GM12891 (cell line): Measurements from ENCODE around the gene CABP7.

Experiments used
- DNase-seq: peaks from one replicate; pipeline ENCODE4 v3.0.0; 2011; ENCODE audit warnings: low spot score; ENCODE audit not compliant: insufficient read length
- FAIRE-seq: peaks from 2 replicates; lab custom pipeline; 2011; peaks lifted over from hg19 to GRCh38; lab: Jason Lieb, UNC
- PAX5 ChIP-seq: IDR thresholded peaks from 2 replicates; pipeline ENCODE4 v1.6.1; 2011; ENCODE audit warnings: low read length, moderate library complexity, mild to moderate bottlenecking; ENCODE audit not compliant: insufficient read depth, severe bottlenecking
- POLR2A ChIP-seq: IDR thresholded peaks from 2 replicates; pipeline ENCODE4 v1.6.1; 2011; ENCODE audit warnings: low read depth, low read length, control low read depth
- POLR2AphosphoS5 ChIP-seq: IDR thresholded peaks from 2 replicates; pipeline ENCODE4 v1.6.1; 2011; ENCODE audit warnings: low read depth, low read length, control low read depth
- POU2F2 ChIP-seq: IDR thresholded peaks from 2 replicates; pipeline ENCODE4 v1.6.1; 2011; ENCODE audit warnings: low read depth, mild to moderate bottlenecking, control low read depth, low read length, moderate library complexity
- SPI1 ChIP-seq: IDR thresholded peaks from 2 replicates; pipeline ENCODE4 v1.6.1; 2011; ENCODE audit warnings: low read depth, low read length, control low read depth
- TAF1 ChIP-seq: IDR thresholded peaks from 2 replicates; pipeline ENCODE4 v1.6.1; 2011; ENCODE audit warnings: low read depth, low read length, control low read depth

The CABP7 gene

GRCh38 chr22:29780748-29781676 lies 61.2 kb downstream of the CABP7 start:
- FAIRE-seq (no peak), DNase-seq (no peak)
- no peak for TF ChIP-seq POU2F2
- no peak for TF ChIP-seq SPI1
- no peak for TF ChIP-seq POLR2A
- no peak for TF ChIP-seq POLR2AphosphoS5
- no peak for TF ChIP-seq PAX5
- TF ChIP-seq TAF1 = no peak
